Left lobe of liver (tissue), 2 donors: ENCODE data around the gene UBA52. TPM values are rescaled to one million over a fixed set of nuclear protein-coding genes. Genes with fewer than 3 reads are reported as not detected.
"Not testable (repeated sequence)": the region's sequence is repeated elsewhere in the genome, so short reads cannot be mapped to it uniquely, and the experiment has no call there.

ENCODE experiments used
- ATAC-seq: fragments of 200-7000 bp; cut with Tn5 transposase; one replicate; pipeline ENCODE4 v1.9.1; 2020; ENCODE audit warnings: mild to moderate bottlenecking, moderate library complexity
- DNase-seq: peaks from one replicate; pipeline ENCODE4 v3.0.0-alpha.2; 2020; ENCODE audit warnings: low spot score
- total RNA-seq: library from RNA; stranded (reverse); gene quantifications from one replicate; pipeline ENCODE4 v1.2.1, GENCODE V29; 2021
- donor health status: DM: no; HTN: no; CAD: no; lungs with moderate emphysema.
- donor health status: DM: no; HTN: yes; CAD: no.

The UBA52 gene
- 425 TPM for total RNA-seq

DNA sequence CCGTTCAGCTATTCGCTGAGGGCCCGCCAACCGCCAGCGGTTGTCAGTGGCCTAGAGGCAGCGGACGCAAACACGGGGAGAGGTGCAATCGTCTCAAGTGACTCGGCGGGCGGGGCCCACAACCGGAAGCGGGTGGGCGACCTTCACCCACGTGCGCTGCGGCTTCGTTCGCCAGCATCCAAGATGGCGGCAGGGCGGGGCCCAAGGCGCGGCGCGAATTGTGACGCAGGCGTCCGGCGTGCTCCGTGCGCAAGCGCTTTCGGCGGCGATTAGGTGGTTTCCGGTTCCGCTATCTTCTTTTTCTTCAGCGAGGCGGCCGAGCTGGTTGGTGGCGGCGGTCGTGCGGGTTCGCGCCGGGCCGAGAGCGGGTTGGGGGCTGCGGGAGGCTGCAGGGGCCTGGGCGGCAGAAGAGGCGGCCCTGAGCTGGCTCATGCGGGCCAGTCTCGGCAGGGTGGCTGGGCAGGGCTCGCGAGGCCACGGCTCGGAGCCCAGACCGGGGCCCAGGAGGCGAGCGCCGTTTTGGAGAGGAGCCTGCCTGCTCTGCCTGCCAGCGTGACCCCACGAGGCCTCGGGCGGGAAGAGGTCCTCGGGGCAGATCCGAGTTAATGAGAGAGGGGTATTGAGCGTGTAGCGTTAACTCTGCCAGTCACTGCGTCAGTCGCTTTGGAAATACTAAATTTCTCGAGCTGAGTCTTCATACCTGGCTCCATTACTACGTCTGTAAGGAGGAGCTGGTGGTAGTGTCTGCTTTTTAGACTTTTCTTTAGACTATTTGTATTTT, at the start of gene UBA52:
Gene UBA52 (plus strand): TSS at position 294 of the 781 bp plus-strand sequence. CDS start 1,444 bp downstream, outside the sequence.
- ATAC-seq (peak; percentile 97), DNase-seq (peak; percentile 99)

DNA sequence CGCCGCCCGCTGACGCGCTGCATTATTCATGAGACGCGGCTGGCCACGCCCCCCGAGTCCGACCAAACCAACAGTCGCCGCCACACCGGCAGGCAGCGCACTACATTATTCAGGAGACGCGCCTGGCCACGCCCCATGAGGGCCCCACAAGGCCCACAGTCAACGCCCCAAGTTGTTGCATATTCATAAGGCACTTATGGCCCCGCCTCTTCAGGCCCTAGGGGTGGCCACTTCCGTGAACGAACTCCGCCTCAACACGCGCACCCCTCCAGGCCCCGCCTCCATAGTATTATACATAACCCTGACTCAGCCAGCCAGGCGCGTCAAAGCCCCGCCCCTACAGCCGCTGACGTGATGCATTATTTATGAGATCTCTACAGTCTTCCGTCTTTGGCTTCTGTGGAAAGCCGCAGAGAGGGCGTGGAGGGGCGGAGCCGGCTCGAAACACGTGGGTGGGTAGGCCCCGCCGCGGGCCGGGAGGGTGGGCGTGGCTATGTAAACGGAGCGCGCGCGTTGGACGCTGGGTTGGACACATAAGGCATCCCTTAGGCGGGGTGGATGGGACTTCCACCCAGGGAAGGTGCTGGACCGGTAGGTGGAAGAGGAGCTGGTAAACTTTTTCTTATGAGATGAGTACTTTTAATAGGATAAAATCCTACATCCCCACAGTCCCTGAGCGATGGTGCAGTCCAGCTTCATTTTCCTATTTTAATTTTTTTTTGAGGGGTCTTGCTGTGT, 49.4 kb upstream of the UBA52 start:
- DNase-seq (peak; percentile 100), ATAC-seq (peak; percentile 83)

DNA sequence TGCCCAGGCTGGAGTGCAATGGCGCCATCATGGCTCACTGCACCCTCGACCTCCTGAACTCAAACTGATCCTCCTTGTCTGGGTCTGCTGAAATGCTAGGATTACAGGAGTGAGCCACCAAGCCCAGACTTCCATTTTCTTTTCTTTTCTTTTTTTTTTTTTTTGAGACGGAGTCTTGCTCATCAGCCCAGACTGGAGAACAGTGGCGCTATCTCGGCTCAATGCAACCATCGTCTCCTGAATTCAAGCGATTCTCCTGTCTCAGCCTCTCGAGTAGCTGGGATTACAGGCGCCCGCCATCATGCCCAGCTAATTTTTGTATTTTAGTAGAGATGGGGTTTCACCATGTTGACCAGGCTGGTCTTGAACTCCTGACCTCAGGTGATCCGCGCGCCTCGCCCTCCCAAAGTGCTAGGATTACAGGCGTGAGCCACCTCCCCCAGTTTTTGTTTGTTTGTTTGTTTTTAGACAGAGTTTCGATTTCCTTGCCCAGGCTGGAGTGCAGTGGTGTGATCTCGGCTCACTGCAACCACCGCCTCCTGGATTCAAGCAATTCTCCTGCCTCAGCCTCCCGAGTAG, 48.7 kb upstream of the UBA52 start:
- DNase-seq, ATAC-seq: not testable (repeated sequence)

DNA sequence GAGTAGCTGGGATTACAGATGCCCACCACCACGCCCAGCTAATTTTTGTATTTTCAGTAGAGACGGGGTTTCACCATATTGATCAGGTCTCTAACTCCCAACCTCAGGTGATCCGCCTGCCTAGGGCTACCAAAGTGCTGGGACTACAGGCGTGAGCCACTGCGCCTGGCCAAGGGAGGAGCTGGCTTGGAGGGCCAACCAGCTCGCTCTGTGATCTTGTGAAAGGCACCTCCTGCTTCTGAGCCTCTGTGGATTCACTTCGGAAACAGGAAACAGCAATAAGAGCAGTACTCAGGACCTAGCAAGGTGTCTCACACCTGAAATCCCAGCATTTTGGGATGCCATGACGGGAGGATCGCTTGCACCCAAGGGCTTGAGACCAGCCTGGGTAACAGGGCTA, 47.8 kb upstream of the UBA52 start:
- DNase-seq (no peak), ATAC-seq (no peak)

DNA sequence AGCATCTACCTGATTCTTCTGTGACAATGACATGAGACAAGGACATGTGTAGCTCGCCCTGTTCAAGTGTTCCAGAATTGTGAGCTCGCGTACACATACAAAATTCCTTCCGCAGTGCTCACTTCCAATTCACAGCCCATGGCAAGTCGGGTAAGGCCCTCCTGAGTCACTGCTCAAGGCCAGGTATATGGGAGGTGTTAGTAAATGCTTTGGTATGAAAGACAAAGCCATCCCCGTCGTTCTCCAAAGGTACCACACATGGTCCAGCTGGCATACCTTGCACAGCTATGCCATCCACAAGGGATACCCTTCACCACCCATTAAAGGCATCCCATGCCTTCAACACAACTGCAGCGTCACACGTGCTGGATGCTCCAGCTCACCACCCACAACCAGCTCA, 45.3 kb upstream of the UBA52 start:
- ATAC-seq (no peak), DNase-seq (no peak)

DNA sequence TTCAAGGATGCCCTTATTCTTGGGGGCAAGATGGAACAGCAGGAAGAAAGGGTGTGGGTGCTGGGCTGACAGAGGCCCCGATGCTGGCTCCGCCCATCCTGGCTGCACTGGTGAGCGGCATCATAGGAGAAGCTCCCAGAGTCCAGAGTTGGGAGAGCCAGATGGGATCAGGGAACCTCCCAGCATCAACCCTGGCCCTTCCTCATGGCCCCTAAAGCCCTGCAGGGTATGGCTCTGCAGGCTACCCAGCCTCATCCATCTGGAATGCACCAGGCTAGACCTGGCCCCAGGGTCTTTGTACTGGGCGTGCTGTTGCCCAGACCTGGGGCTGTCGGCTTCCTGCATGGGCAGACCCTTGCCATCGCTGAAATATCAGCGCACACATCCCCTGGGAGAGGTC, 41.9 kb upstream of the UBA52 start:
- DNase-seq (no peak), ATAC-seq (peak; percentile 43)

DNA sequence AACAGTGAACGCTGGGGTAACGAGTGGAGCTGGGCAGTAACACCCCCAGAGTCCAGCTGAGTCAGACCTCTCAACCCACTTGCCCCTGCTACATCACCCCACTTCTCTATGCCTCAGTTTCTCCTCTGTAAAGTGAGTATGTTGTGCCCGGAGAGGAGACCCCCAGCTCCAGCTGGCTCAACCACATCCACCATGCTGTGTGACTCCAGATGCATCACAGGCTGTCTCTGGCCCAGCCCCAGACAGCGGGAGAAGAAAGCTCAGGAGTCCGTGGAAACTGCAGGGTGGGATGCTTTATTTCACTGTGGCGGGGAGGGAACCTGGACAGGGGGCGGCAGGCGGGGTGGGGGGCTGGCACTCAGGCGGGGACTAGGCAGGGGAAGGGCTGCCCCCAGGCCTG, 40.2 kb upstream of the UBA52 start:
- no peak for ATAC-seq
- no peak for DNase-seq

DNA sequence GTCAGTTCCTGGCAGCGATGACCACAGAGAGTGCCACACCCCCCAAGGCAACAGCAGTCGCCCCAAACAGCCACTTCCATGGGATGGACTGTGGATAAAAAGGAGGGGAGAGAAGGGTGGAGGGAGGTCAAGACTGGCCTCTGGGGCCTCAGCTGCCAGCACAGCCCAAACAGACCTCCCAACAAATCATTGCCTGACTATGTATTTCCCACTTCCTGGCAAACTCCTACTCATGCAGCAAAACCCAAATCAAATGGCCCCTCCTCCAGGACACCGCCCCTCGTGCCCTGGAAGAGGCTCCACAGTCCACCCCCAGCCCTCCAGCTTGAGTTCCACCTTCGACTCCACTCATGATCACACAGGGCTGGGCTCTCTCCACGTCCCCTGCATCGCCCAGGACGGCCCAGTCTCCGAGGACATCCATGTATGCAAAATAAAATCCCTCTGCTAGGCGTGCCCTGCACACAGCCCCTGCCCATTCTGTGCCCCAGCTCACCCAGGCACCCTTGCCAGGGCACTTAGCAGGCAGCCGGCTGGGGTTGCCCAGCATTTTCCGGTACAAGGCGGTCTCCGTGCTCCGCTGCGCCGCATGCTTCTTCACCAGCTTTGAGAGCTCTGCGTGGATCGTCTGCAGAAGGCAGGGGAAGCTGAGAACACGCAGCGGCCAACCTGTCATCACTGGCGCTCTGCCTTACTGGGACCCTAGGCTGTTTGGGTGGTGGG, 39.3 kb upstream of the UBA52 start:
- DNase-seq (no peak), ATAC-seq (no peak)

DNA sequence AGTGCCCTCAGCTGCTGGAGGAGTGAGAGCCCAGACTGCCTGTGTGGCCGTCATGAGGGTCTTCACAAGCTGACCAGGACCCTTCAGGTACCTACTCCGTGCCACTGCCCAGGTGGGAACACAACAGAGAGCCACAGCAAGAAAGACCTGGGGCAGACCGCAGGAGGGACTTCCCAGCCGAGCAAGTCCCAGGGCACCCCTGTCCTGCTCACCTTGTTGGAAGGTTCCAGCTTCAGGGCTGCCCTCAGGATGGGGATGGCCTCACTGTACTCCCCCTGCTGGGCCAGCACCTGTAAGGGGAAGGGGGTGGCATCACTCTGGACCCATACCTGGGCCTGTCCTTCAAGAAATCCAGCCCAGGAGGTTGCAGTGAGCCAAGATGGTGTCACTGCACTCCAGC, 38.6 kb upstream of the UBA52 start:
- DNase-seq: no peak
- ATAC-seq: no peak

DNA sequence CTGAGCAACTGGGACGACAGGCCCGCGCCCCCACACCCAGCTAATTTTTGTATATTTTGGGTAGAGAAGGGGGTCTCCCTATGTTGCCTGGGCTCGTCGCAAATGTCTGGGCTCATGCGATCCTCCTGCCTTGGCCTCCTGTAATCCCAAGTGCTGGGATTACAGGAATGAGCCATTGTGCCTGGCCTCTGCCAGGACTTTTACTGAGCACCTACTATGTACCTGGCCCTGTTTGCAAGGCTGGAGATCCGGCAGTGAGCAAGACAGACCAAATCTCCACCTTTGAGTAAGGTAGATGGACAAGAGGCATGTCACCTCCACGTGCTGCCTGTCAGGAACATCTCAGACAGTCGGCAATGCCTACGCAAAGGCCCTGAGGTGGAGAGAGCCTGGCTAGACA, 35.2 kb upstream of the UBA52 start:
- DNase-seq (no peak), ATAC-seq (no peak)

DNA sequence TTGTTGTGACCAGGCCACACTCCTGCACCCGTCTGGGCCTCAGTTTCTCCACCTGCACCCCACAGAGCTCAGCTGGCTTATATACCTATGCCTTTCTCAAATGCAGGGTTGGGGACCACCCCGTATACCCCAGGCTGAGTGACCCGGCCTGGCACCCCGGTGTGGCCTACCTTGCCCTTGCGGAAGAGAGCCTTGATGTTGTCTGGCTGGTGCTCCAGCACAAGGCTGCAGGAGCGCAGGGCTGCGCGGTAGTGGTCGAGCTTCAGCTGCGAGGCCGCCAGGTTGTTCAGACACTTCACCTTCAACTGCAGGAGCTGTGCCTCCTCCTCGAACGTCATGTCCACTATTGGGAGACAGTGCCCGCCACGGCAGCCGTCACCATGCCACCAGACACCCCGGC, 34.2 kb upstream of the UBA52 start:
- DNase-seq (no peak), ATAC-seq (no peak)

DNA sequence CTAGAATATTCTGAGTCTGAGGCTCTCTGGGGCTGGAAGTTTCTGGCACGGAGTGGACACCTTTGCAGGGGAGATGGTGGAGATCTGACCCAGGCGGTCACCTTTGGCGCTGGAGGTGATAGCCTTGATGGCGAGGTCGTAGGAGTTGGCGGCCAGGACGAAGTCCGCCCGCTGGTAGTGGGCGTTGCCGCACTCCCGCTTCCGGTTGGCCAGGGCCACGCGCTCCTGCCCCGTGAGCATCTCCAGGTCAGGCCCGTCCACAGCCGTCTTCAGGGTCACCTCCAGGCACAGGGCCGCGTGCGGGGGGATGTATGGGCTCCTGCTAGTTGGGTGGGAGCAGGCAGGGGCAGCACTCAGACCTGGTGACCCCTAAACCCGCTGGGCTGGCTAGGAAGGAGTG, 33.5 kb upstream of the UBA52 start:
- DNase-seq (peak; percentile 84), ATAC-seq (peak; percentile 91)

DNA sequence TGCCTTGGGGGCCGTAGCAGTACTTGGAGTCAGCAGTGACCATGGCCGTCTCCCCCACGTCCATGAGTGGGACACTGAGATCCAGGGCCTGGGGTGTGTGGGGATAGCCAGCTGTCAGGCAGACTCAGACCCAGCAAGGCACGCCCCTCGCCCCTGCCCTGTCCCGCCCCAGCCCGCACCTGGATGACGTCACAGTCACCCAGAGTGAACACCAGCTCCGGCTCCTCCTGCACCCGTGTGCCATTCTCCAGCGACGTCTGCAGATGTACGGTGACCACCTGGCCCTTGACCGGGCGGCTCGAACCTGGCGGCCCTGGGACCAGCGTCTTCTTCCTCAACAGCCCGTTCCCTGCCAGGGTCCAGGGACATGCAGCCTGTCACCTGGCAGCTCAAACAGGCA, 32.3 kb upstream of the UBA52 start:
- no peak for ATAC-seq
- no peak for DNase-seq

DNA sequence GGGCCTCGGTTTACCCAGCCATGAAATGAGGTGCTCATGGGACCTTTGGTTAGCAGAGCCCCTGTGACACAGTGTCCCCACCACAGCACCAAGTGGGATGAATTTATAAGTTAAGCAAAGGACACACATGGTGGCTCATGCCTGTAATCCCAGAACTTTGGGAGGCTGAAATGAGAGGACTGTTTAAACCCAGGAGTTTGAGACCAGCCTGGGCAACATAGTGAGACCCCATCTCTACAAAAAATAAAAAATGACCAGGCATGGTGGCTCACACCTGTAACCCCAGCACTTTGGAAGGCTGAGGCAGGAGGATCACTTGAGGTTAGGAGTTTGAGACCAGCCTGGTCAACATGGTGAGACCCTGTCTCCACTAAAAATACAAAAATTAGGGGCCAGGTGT, 31.5 kb upstream of the UBA52 start:
- ATAC-seq, DNase-seq: not testable (repeated sequence)

DNA sequence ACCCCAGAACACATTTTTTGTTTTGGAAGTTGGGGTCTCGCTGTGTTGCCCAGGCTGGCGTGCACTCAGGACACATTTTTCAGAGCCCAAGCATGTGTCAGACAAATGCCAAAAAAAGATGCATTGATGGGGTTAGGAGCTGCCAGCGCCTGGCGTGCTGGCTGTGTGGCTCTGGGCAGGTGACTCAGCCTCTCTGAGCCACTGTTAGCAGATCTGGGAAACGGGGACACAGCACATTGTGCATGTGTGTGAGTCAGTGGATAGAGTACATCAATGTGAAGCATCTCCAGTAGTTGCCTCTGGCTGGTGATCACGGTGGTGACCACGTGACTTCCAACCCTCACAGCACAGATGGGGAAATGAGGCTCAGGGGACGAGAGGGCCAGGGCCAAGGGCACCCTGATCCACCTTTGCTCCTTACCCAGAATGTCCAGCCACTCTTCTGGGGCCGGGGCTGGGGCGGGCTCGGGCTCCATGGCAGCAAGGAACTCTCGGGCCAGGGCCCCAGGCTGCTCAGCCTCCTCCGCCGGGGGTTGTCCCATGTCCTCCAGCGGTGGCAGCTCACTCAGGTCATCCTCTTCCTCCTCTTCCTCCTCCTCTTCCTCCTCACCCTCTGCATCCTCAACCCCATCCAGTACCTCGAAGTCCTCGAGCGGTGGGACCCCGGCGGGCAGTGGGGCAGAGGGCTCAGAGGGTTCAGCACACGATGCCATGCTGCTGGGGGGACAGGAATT, 30.2 kb upstream of the UBA52 start:
- DNase-seq (no peak), ATAC-seq (no peak)

DNA sequence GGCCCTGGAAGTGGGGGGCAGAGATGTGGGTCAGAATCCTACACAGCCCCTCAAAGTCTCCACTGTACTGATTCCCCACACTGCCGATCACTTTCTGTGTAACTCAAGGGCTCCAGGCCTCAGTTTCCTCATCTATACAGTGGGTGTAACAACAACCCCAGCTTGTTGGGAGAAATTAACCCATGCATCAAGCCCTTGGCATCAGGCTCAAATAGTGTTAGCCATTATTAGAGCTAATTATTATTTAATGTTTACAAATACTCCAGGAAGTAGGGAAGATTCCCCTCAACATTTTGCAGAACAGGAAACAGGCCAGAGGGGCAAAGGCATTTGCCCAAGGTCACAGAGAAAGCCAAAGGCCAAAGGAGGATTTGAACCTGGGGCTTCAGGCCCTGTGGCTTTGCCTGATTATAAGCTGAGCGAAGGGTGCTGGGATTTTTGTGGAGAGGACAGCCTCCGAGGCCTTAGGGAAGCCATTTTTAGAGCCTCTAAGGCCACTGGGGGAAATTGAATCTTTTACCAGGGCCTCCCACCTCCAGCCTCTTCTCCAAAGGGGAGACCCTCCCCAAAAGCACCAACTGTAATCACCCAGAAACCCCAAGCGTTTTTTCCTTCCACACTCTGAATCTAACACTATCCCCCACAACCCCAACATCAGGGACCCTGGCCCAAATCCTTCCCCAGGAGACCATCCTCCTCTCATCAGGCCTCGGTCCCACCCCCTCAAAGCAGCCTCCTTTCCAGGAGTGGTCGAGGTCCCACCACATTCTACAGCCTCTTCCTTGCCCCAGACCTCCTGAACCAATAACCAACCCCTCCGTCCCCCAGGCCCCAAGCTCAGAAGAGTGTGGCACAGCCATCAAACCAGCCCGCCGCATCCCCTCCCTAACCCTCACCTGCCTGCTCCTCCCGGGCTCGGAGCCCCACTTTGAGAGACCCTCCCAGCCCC, 29.4 kb upstream of the UBA52 start:
- no peak for ATAC-seq

DNA sequence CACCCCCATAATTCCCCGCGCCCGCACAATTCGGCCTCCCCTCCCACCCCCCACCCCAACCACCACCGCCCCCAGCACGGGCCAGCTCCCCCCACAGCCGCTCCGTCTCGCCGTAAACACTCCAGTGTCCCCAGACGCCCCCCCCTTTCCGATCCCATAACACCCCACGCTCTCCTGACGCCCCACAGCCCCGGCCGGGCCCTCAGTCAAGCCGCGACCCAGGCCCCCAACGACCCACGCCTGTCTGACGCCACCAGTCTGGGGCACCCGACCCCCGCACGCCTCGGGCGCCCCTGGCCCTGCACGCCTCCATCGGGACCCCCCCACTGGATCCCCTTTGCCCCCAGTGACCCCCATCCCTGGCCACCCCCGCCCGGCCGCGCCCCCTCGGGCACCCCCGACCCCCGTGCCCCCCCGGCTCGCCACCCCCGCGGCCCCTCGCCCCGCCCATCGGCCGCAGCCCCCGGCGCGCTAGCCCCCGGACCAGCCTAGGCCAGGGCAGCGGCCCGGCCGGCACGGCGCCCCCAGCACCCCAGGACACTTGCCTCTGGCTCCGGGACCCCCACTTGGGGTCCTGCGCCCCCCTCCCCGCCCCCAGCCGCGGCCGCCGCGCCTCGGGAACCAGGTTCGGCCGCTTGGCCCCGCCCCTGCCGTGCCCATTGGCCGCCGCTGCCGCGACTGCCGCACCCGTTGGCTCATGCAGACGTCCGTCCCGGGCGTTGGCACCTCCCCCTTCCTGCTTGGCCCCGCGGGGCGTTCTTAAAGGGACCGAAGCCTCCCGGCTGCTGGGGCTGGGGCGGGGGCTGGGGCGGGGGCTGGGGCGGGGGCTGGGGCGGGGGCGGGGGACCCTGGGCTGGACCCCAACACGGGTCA, 28.5 kb upstream of the UBA52 start, which contains the start of gene FKBP8:
Gene FKBP8 (minus strand): TSS at position 633 of the 873 bp plus-strand sequence. CDS start 1,603 bp downstream, outside the sequence.
- DNase-seq (peak; percentile 95), ATAC-seq (peak; percentile 98)

More for the DNA sequence above, 29.4 kb upstream of the UBA52 start:
- DNase-seq: no peak

DNA sequence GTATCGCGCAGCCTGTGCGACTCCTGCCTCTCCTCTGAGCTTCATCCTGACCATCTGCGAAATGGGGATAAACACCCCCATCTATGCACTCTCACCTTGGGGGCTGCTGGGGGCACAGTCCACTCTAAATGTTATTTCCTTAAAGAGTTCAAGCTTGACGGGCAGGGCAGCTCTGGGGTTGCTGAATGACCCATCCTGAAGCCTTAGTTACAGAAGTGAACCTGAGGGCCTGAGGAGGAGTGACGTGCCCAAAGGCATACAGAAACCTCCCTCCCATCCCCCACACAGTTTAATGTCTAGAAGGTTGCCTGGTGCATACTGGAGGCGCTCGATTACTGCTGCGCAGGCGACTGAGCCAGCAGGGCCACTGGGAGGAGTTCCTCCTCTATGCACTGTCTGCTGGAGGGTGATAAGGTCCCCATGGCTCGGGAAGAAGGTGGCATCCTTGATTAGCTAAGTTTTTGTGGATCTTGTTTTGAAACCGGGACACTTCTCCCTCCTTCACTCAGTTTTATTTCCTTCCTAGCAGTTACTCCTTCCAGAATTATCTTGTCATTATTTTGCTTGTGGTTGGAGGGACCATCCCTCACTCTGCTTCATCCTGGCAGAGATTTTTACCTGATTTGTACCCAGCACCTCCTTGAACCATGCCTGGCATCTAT, 27.7 kb upstream of the UBA52 start:
- ATAC-seq (peak; percentile 43), DNase-seq (no peak)
